GM03348 (cell line): Measurements from ENCODE around the gene FOXD2.
"Not testable (repeated sequence)": the region's sequence is repeated elsewhere in the genome, so short reads cannot be mapped to it uniquely, and the experiment has no call there.

ENCODE experiments used
- DNase-seq: peaks from one replicate; pipeline ENCODE4 v3.0.0; 2012; ENCODE audit warnings: low spot score

Gene FOXD2

GRCh38 chr1:47440599-47441081 is 2.8 kb downstream of the FOXD2 start:
- DNase-seq = no peak

GRCh38 chr1:47441450-47442106 is 3.7 kb downstream of the FOXD2 start:
- no peak for DNase-seq

GRCh38 chr1:47442202-47442601 is 4.4 kb downstream of the FOXD2 start:
- DNase-seq = no peak

DNA sequence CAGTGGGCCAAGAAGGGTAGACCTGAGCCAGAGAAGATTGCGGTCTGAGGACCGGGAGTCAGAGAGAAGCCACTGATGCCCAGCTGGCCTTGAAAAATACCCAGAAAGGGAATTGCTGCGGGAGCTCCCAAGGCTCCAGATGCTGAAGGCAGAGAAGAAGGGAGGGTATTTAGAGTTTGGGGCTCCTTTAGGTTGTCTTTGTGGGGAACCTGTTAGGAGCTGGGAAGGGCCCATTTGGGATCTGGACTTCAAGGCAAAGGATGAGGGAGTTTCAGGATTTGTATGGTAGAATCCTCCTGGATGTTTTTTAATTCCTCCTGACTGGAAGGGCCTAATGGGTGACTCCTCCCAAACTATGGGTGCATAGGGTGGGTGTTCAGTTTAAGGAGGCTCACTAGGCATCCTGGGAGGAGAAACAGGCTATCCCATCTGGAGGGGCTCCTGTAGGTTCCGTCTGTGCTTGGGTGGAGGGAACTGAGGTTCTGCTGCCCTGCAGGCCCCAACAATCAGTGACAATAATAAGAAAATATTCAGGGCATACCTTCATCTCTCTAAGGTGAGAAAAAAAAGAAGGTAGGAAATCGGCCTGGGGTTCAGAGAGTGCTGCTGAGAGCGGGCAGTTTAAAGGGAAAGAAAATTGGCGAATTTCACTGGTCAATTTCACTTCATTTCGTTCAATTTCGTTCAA is 5.1 kb downstream of the FOXD2 start:
- DNase-seq = no peak

DNA sequence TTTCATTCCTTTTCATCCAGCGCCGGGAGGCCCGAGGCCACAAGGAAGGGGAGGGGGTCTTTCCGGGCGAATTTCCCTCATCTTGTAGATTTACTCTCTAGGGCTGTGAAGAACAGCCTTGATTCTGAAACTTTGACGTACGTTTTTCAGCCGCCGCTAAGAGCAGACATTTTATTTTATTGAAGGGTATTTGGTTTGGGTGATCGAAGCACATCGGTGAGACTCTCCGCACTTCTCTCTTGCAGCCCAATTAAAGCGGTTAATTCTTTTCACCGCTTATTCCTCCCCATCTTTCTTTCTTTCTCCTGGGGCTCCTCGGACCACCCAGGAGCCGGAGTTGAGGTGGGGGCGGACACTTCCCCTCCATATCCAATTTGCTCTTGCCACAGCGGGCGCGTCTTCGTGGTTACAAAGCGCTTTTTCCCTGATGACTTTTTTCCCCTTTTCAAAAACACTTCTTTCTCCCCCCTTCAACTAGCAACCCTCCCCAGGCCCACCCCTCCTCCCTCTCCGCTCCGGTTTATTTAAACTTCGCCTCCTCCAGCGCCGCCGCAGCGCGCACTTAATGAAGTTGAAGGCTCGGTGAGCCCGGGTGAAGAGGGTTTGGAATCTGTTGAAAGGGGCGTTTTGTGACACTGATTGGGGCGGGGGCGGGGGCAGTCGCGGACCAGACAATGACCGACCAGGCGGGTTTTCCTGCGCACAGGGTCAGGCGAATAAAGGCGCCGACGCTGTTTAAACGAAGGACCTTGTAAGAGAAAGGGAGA is 5.9 kb downstream of the FOXD2 start:
- DNase-seq = no peak

DNA sequence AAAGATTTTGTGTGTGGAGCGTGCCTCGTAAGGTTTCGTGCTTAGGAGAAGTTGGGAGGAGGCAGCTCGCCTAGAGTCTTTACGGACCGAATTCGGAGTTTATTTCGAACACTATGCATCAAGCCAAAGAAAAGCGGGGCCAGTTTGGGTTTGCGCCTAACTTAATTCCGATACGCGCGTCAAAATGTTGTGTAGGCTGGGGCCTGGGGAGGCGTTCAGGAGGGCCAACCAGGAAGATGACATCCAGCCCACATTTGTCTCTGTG is 6.4 kb downstream of the FOXD2 start:
- no peak for DNase-seq

- peak; percentile 38 for DNase-seq
Observed at GRCh38 chr1:47444562-47445465, 7.0 kb downstream of the FOXD2 start.

DNA sequence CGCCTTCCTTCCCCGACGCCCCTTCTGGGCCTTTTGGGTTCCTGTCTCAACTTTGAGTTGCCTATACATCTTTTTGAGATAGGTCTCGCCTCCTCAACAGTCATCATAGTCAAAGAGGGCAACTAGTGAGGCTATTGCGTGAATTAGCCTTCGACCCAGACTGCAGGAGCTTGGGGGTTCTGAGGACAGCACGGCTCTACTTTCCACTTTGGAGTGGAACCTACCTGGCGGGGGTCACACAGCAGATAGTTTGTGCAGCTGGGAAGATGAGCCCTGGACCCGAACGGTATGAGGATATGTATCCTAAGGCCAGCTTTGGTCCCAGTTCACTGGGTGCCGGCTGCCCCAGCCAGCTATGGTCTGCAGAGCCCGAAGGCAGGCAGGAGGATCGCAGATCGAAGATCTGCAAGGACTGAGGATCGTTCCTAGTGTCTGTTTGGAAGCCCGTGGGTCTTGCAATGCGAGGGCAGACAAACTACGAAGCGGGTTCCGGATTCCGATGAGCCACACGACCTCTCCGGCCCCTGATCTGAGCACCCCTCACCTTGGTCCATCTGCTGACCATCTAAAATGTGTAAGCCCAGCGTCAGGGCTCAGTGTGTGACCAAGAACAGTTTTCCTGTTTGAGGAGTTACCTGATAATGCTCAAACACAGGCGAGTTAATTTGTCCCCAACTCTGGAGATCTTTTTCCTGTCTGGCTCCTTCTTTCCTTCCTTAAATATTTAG is 8.1 kb downstream of the FOXD2 start:
- no peak for DNase-seq

GRCh38 chr1:47448462-47449222 is 10.8 kb downstream of the FOXD2 start:
- no peak for DNase-seq

DNA sequence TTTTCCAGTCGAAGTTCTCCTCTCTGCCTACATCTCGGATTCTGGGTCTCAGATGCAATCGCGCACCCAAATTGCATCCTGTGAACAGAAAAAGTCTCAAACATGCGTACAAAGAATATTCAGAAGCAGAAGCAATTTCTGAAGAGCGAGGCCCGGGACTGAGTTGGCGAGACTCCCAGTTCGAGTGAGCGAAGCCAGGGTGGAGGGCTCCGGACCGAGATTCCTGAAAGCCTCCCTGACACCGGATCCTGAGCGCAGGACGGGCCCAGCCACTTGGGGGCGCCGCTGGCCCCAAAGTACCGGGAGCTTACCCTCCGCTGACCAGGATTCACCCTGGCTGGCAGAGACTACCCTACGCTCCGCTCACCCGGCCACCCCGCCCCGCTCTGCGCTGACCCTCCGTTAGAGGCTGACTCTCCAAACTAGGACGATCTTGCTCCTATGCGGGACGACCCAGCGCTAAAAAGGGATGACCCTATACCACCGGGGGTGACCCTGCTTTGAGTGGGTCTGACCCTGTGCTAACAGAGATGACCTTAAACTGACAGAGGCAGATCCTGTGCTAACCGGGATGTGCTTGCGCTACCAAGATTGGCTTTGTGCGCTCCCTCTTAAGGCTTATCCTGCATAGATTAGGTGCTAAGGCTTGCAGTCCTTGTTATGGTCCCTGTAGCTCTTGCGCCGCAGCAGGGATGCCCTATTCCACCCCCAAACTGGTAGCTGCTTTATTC is 12.1 kb downstream of the FOXD2 start:
- peak; percentile 60 for DNase-seq

GRCh38 chr1:47450606-47451005 is 12.8 kb downstream of the FOXD2 start:
- no peak for DNase-seq

DNA sequence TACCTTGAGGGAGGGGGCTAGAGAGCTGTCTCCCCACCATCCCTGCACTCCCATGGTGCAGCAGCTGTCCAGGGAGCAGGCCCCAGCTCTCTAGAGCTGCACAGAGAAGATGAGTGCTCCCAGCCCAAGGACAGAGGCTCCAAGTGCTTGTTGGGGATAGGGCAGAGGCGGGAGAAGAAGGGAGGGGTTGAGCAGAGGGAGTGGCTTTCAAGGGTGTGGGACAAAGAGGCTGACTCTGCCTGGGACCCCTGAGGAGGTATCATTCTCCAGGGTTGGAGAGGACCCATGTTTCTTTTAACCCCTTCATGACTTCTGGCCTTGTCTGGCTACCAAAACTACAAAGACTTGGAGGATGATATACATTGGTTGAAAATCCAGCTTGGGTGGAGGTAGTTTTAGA is 14.6 kb downstream of the FOXD2 start:
- DNase-seq = no peak

- not testable (repeated sequence) for DNase-seq
Observed at GRCh38 chr1:47453910-47454309, 16.1 kb downstream of the FOXD2 start.

GRCh38 chr1:47456250-47456649 is 18.4 kb downstream of the FOXD2 start:
- DNase-seq = no peak

- DNase-seq = not testable (repeated sequence)
Observed at GRCh38 chr1:47457547-47457946, 19.7 kb downstream of the FOXD2 start.

GRCh38 chr1:47459253-47459788 is 21.5 kb downstream of the FOXD2 start:
- no peak for DNase-seq

DNA sequence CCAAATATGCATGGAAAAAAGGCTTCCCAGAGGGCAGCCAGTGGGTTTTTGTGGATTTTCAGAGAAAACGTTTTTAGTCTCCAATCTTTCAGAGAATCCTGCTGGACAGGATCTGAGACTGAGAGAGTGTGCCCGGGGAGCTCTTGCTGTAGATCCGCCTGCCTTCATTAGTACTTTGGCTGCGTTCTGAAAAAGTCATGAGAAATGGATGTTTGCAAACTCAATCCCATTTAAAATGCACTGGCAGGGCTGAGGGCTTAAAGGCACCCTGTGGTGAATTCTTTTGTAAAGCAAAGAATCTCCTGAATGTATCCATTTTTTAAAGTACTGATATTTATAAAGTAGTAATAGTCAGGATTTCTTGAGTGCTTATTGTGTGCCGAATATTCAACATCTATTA is 22.2 kb downstream of the FOXD2 start:
- no peak for DNase-seq

DNA sequence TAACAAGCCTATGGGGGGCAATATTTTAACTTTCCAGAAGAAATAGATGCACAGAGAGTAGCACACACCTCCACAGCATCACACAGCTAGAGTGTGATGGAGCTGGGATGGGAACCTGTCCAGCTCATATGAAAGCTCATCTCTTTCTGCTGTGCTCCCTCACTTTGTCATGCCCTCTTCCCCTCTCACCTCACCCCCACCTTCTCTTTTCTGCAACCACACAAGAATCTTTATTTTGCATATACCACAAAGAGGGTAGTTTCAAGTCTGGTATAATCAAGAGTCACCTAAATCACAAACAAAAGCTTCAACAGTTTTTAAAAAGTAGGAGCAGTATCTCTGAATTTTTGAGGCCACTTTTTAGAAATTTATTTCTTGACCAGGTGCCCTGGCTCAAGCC is 22.6 kb downstream of the FOXD2 start:
- no peak for DNase-seq

DNA sequence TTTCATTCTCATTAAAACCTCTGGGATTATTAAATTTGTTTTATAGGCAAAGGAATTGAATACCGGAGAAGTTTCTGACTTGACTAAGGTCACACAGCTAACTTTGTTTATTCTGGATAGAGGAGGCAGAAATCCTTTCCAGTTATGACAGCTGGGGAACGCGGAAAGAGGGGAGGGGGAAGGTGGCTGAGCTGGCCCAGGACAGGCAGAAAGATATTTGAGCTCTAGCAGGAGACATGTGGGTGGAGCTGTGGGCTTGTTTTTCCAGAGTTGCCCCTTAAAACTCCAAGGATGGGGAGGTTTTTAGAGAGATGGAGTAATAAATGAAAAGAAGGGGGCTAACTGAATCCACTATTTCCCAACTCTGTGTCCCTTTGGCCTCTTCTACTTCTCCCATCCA is 27.8 kb downstream of the FOXD2 start:
- no peak for DNase-seq
